Measurements from ENCODE around the gene ZFAND6.

ZFAND6 gene

DNA sequence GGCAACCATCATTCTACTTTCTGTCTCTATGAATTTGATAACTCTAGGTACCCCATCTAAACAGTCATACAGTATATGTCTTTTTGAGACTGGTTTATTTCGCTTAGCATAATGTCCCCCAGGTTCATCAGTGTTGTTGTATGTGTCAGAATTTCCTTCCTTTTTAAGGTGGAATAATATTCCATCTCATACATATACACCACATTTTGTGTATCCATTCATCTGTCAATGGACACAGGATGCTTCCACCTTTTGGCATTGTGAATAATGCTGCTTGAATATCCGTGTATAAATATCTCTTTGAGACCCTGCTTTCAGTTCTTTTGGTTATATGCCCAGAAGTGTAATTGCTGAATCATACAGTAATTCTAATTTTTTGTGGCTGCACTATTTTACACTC is 10.4 kb upstream of the ZFAND6 start:
- in situ Hi-C loops (cut with MboI; ENCODE audit: low sequenced_read_pairs) = no loop called here

DNA sequence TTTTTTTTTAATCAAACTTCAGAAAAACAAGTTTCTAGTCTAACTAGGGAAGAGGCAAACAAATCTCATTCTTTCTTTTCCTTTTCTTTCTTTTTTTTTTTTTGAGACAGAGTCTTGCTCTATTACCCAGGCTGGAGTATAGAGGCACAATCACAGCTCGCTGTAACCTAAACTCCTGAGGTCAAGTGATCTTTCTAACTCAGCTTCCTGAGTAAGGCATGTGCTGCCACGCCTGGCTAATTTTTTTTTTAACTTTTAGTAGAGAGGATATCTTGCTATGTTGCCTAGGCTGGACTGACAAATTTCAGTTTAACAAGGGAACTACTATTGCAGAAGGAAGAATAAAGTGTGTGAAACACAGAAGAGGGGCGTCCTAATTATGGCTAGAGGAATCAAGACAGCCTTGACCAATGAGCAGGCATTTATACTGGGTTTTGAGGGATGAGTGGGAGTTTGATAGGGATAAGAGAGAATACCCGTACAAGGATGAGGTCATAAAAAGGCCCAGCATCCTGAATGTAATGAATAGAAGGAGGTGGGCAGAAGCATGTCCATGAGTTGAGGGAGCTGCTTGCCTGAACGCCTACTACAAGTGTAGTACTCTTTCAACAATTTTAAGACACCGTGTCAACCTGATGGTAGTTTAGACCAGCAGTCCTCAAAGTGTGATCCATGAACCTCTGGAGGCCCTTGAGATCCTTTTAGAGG is 6.7 kb upstream of the ZFAND6 start:
- in situ Hi-C loops (cut with MboI; ENCODE audit: low sequenced_read_pairs) = no loop called here

DNA sequence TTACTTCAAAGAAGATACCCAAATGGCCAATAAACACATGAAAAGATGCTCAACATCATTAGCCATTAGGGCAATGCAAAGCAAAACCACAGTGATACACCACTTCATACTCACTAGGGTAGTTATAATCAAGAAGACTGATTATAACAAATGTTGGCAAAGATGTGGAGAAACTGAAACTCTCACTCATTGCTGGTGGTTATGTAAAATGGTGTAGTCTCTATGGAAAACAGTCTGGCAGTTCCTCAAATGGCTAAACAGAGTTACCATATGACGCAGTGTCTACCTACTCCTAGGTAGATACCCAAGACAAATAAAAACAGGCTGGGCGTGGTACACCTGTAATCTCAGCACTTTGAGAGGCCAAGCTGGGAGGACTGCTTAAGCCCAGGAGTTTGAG is 3.5 kb upstream of the ZFAND6 start:
- in situ Hi-C loops (cut with MboI; ENCODE audit: low sequenced_read_pairs) = no loop called here

- in situ Hi-C loops (cut with MboI; ENCODE audit: low sequenced_read_pairs) = no loop called here
Observed at GRCh38 chr15:80058044-80058443, 1.4 kb upstream of the ZFAND6 start.

- in situ Hi-C loops (cut with MboI; ENCODE audit: low sequenced_read_pairs) = no loop called here
Observed at GRCh38 chr15:80059786-80060355, 395 bp downstream of the ZFAND6 start.

GRCh38 chr15:80060356-80061006 is 1.0 kb downstream of the ZFAND6 start:
- in situ Hi-C loops (cut with MboI; ENCODE audit: low sequenced_read_pairs) = no loop called here

- in situ Hi-C loops (cut with MboI; ENCODE audit: low sequenced_read_pairs) = no loop called here
Observed at GRCh38 chr15:80061582-80061981, 2.1 kb downstream of the ZFAND6 start.

GRCh38 chr15:80066912-80067311 is 7.4 kb downstream of the ZFAND6 start:
- in situ Hi-C loops (cut with MboI; ENCODE audit: low sequenced_read_pairs) = no loop called here

GRCh38 chr15:80068578-80068977 is 9.1 kb downstream of the ZFAND6 start:
- in situ Hi-C loops (cut with MboI; ENCODE audit: low sequenced_read_pairs) = no loop called here

DNA sequence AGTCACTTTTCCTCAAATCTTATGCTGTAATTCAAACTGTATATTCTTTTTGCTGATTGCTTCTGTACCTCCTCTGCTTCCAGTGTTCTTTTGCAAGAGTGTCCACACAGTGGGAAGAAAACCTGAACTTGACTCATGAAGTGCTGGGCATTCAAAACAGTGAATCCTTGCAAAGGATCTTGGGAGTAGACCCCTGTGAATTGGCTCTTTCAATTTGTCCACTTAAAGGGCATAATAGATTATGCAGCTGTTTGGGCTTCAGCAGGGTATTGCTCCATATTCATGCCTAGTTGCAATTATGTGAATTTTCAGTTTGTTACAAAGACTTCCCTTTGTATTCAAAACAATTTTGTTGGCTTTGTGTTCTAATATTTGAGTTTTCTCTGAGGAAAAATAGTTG is 11.4 kb downstream of the ZFAND6 start:
- in situ Hi-C loops (cut with MboI; ENCODE audit: low sequenced_read_pairs) = no loop called here

- in situ Hi-C loops (cut with MboI; ENCODE audit: low sequenced_read_pairs) = no loop called here
Observed at GRCh38 chr15:80071652-80072051, 12.2 kb downstream of the ZFAND6 start.

GRCh38 chr15:80072285-80072994 is 13.0 kb downstream of the ZFAND6 start:
- in situ Hi-C loops (cut with MboI; ENCODE audit: low sequenced_read_pairs) = no loop called here

DNA sequence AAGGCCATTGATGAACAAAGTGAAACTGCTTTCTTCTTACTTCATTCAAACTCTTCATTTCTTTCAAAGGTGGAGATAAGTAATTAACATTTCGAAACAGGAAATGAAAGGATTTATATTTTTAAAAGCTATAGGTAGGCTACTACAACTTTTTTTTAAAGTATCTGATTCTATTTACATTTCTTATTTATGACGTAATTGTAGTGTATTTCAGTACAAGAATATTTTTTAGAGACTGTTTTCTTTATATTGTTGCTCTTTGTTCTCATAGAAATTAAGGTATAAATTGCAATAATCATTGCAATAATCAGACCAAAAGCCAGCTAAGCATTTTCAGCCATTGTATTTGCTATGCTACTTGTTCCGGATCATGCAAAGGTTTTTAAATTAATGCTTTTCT is 13.7 kb downstream of the ZFAND6 start:
- in situ Hi-C loops (cut with MboI; ENCODE audit: low sequenced_read_pairs) = no loop called here

DNA sequence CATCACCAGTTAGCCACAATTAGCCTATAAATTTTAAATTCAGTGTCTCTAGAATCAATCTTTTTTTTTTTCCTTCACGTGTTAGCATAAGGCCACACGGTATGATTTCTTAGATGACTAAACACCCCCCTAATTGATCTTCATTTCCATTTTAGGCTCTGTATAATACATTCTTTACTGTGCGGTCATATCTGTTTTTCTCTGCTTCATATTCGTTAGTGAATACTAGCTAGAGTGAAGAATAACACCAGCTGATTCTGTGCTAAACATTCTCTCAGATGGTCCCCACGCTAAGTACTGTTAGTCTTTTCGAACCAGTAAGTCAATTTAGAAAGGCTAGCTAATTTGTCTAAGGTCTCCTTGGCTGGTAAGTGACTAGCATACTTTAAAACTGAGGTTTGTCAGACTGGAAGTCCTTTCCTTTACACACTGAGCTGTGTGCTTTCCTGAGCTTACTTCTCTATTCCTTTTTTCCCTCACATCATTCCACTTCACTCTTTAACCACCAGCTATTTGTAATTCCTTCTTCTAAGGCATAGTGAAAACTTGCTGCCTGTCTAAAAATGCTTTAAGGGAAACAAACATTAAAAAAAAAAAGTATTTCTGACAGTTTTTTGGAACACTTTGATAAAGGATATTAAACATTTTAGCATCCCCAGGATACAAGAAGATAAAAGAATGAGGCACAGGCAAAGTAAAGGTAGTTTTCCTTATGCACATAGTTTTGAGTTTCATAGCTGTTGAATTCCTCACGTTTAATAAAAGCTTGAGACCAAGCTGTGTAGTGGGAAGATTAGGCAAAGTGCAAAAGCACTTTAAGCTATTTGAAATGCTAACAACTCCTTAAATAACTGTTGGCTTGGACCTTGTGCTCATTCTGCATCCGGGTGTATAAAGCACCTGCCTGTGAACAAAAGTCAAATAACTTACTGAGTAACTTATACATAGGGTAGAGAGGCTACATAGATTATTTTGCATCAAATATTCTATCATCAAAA is 17.1 kb downstream of the ZFAND6 start:
- in situ Hi-C loops (cut with MboI; ENCODE audit: low sequenced_read_pairs) = no loop called here

GRCh38 chr15:80081390-80081789 is 21.9 kb downstream of the ZFAND6 start:
- in situ Hi-C loops (cut with MboI; ENCODE audit: low sequenced_read_pairs) = no loop called here

DNA sequence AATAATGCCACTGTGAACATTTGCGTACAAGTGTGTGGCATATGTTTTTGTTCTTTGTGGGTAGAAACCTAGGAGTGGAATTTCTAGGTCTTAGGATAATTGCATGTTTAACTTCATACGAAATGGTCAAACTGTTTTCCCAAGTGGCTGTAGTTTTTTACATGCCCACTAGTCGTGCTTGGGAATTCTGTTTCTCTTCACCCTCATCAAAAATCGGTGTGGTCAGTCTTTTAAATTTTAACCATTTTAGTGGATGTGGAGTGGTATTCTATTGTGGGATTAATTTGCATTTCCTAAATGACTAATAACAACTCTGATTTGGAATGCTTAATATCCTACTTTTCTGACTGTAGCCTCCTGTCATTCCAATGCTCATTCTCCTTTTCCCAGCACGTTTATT is 27.6 kb downstream of the ZFAND6 start:
- in situ Hi-C loops (cut with MboI; ENCODE audit: low sequenced_read_pairs) = no loop called here

DNA sequence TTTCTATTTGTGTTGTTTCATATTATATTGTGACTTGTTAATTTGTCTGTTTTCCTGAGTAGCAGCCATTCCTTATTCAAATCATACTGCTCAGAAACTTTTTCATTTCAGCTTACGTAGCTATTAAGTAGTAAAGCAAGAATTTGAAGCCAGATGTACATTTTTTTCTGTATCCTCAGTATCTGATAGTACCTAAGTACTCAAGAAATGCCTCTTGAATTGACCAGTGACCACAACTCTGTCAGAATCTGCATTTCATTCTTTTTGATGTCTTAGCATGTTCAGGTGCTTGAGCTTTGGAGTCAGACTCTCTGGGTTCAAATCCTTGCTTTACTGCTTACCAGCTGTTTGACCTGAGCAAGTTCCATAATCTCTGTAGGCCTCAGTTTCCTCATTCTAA is 30.6 kb downstream of the ZFAND6 start:
- in situ Hi-C loops (cut with MboI; ENCODE audit: low sequenced_read_pairs) = no loop called here

DNA sequence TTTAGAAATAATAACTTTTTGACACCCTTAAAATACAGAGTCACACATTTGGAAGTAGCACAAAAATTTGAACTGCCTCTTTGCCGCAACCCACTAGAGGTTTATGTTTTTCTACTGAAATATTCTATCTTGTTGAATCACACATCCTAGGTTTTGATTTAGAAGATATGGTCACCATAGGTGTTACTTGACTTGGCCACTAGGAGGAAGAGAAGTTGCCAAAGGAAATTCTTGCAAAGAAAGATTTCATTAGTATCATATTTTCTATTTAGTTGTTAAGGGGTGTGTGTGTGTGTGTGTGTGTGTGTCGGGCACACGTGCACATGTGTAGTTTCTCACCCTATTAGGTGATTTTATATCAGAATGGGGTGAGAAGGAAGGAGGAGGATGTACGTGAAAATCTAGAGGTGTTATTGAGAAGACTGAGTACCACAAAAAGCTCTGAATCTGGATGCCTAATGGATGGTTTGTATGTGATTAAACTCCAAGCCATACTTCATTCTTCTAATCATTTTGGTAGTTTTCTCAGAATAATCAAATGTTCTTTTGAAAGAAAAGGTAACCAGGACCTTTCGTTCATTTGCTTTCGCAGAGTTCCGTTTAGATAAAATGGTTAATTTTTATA is 31.5 kb downstream of the ZFAND6 start:
- in situ Hi-C loops (cut with MboI; ENCODE audit: low sequenced_read_pairs) = no loop called here

DNA sequence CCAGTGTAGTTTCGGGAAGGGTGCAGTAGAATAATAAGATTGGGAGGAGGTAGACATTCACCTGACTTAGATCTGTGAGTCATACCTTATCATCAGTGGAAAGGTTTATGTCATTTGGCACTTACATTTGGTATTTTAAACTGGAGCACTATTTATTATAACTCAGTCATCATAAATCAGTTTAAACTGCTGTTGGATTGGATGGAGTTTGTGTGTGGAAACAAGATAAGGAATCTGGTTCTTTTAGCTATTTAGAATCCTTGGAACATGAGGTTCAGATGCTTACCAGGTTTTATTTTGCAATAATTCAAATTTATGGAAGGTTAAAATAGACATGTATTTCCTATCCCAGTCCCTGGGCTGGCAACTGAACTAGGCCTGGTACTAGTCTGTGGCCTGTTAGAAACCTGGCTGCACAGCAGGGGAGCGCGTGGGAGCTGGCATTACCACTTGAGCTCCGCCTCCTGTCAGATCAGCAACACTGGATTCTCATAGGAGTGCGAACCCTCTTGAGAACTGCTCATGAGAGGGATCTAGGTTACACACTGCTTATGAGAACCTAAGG is 34.5 kb downstream of the ZFAND6 start:
- in situ Hi-C loops (cut with MboI; ENCODE audit: low sequenced_read_pairs) = no loop called here

GRCh38 chr15:80095511-80095910 is 36.0 kb downstream of the ZFAND6 start:
- in situ Hi-C loops (cut with MboI; ENCODE audit: low sequenced_read_pairs) = no loop called here

All from hTERT RPE-1 (cell line).